Coronary artery (tissue), 2 donors: ENCODE results near the gene FRMPD4.

Source experiments
- DNase-seq: peaks from one replicate; pipeline ENCODE4 v3.0.0-alpha.2; 2017; ENCODE audit warnings: low spot score
- H3K27ac ChIP-seq, 2 donors: fragments of 200-600 bp; sonication (generic); one replicate each; pipeline ENCODE4 v1.5.1; 2016 to 2019
- H3K4me3 ChIP-seq: fragments of 200-600 bp; sonication (generic); 2 replicates; pipeline ENCODE4 v1.5.1; 2016; ENCODE audit warnings: mild to moderate bottlenecking, moderate library complexity
- CTCF ChIP-seq: fragments of 200-600 bp; sonication (generic); IDR thresholded peaks from one replicate; pipeline ENCODE4 v1.5.1; 2019; ENCODE audit warnings: antibody characterized with exemption

Gene FRMPD4

GRCh38 chrX:12679522-12679921 is 541.2 kb downstream of the FRMPD4 start:
- no peak for DNase-seq
- Histone ChIP-seq H3K4me3 (no peak overlapping the region), H3K27ac (no peak overlapping the region)
- no peak for TF ChIP-seq CTCF

GRCh38 chrX:12681047-12681446 is 542.8 kb downstream of the FRMPD4 start:
- Histone ChIP-seq H3K4me3 (no peak overlapping the region), H3K27ac (no peak overlapping the region)
- TF ChIP-seq CTCF, result no peak
- DNase-seq, result no peak

- H3K4me3 ChIP-seq, result no peak overlapping the region
- no peak for TF ChIP-seq CTCF
- no peak for DNase-seq
- no peak overlapping the region for H3K27ac ChIP-seq
Observed at GRCh38 chrX:12685541-12685940, 547.3 kb downstream of the FRMPD4 start.

GRCh38 chrX:12686331-12686730 is 548.1 kb downstream of the FRMPD4 start:
- no peak for TF ChIP-seq CTCF
- H3K4me3 ChIP-seq, result no peak overlapping the region
- DNase-seq, result no peak
- no peak overlapping the region for H3K27ac ChIP-seq

- no peak for TF ChIP-seq CTCF
- no peak for DNase-seq
- Histone ChIP-seq H3K4me3 (no peak overlapping the region), H3K27ac (no peak overlapping the region)
Observed at GRCh38 chrX:12690646-12691045, 552.4 kb downstream of the FRMPD4 start.

GRCh38 chrX:12693754-12694153 is 555.5 kb downstream of the FRMPD4 start:
- Histone ChIP-seq H3K27ac (no peak overlapping the region), H3K4me3 (no peak overlapping the region)
- TF ChIP-seq CTCF, result no peak
- no peak for DNase-seq

- Histone ChIP-seq H3K27ac (no peak overlapping the region), H3K4me3 (no peak overlapping the region)
- DNase-seq, result no peak
- TF ChIP-seq CTCF, result no peak
Observed at GRCh38 chrX:12700745-12701144, 562.5 kb downstream of the FRMPD4 start.
